ENCODE measurements around the gene NHS. TPM values are rescaled to one million over a fixed set of nuclear protein-coding genes. Genes with fewer than 3 reads are reported as not detected.
A peak's percentile ranks its signal among the peaks of the same experiment; 100 is the strongest.

NHS gene
- total and polyA plus RNA-seq, 2 of the 4 experiments (the other 2 are of a cell fraction) = 0.36 to 0.90 TPM

DNA sequence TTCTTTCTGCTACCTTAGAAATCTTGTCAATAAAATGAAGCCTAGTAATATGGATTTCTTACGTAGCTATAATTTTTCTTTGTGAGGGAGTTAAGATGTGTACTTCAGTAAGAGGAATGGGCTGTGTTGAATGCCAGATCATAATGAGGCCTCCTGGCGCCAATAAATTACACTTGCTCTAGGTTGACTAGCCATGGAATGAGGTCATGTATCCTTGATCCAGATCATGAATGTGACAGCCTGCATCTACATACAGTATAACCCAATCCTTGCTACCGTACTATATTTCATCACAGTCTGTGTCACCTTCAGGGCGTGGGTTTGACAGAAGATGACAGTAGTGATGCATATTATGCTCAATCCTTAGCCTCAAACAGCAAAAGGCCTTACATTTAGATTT lies 36.2 kb downstream of the NHS start:
- no peak for ATAC-seq (ENCODE audit: low read depth)

More for the DNA sequence above, 36.2 kb downstream of the NHS start:
- ChIA-PET POLR2A (ENCODE audit: unreplicated experiment) (no interaction called here), CTCF (no interaction called here)
- no peak overlapping the region for H2AFZ ChIP-seq (replicated peaks; ENCODE audit: low read length, poor library complexity)
- H3K9me3 ChIP-seq (ENCODE audit: control insufficient read depth, insufficient read depth, low read length) = no peaks in the 10 kb centered on the region
- dilution Hi-C loops (cut with HindIII; ENCODE audit: low sequenced_read_pairs, unreplicated experiment) (no loop called here), in situ Hi-C loops (cut with MboI; ENCODE audit: low sequenced_read_pairs) (no loop called here), intact Hi-C loops (cut with micrococcal nuclease) (no loop called here)
- peaks cover 8% of the 10 kb centered on the region for H3K27me3 ChIP-seq (ENCODE audit: control insufficient read depth, insufficient read depth, low read length)
- H3K9ac ChIP-seq (ENCODE audit: low read depth, low read length) = no peak overlapping the region
- peaks cover 12% of the 10 kb centered on the region for H3K4me1 ChIP-seq (ENCODE audit: control insufficient read depth, insufficient read depth, low read length)
- no peak overlapping the region for H3K27ac ChIP-seq (ENCODE audit: insufficient read depth, low read length)
- no peak overlapping the region for H3K4ac ChIP-seq (ENCODE audit: low read depth, low read length)
- H4K20me1 ChIP-seq (ENCODE audit: insufficient read depth, low read length) = no peaks in the 10 kb centered on the region
- no peak overlapping the region for H4K91ac ChIP-seq (ENCODE audit: insufficient read depth, low read depth, low read length)
- H3K23ac ChIP-seq (ENCODE audit: low read depth, low read length) = no peak overlapping the region
- no peak overlapping the region for H2BK20ac ChIP-seq (ENCODE audit: low read depth, low read length)
- H3K4me3 ChIP-seq (ENCODE audit: insufficient read depth, low read depth, low read length) = no peak overlapping the region
- no peaks in the 10 kb centered on the region; the same call in 1 of the 2 replicates for H3K9me1 ChIP-seq (ENCODE audit: insufficient read depth, low read length)
- no peak for TF ChIP-seq BHLHE40 (IDR thresholded peaks at IDR 0.05; ENCODE audit: low read depth, low read length)
- no peak for TF ChIP-seq MAFK (IDR thresholded peaks at IDR 0.05; ENCODE audit: low read depth, low read length)
- no peak for TF ChIP-seq RAD21 (IDR thresholded peaks at IDR 0.05; ENCODE audit: low read length)
- TF ChIP-seq FOS (IDR thresholded peaks at IDR 0.05; ENCODE audit: low read depth, low read length) = no peak
- TF ChIP-seq, protein P1, sequence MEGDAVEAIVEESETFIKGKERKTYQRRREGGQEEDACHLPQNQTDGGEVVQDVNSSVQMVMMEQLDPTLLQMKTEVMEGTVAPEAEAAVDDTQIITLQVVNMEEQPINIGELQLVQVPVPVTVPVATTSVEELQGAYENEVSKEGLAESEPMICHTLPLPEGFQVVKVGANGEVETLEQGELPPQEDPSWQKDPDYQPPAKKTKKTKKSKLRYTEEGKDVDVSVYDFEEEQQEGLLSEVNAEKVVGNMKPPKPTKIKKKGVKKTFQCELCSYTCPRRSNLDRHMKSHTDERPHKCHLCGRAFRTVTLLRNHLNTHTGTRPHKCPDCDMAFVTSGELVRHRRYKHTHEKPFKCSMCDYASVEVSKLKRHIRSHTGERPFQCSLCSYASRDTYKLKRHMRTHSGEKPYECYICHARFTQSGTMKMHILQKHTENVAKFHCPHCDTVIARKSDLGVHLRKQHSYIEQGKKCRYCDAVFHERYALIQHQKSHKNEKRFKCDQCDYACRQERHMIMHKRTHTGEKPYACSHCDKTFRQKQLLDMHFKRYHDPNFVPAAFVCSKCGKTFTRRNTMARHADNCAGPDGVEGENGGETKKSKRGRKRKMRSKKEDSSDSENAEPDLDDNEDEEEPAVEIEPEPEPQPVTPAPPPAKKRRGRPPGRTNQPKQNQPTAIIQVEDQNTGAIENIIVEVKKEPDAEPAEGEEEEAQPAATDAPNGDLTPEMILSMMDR (conservative IDR thresholded peaks at IDR 0.05; ENCODE audit: low read depth, low read length) = no peak
- TF ChIP-seq, protein P2, sequence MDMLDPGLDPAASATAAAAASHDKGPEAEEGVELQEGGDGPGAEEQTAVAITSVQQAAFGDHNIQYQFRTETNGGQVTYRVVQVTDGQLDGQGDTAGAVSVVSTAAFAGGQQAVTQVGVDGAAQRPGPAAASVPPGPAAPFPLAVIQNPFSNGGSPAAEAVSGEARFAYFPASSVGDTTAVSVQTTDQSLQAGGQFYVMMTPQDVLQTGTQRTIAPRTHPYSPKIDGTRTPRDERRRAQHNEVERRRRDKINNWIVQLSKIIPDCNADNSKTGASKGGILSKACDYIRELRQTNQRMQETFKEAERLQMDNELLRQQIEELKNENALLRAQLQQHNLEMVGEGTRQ (IDR thresholded peaks at IDR 0.05; ENCODE audit: low read depth, low read length) = no peak
- TF ChIP-seq CEBPB (IDR thresholded peaks at IDR 0.05; ENCODE audit: low read depth, low read length) = no peak
- TF ChIP-seq RCOR1 (IDR thresholded peaks at IDR 0.05; ENCODE audit: insufficient replicate concordance, low read length) = no peak
- no peak for TF ChIP-seq POLR2A (IDR thresholded peaks at IDR 0.05; ENCODE audit: low read depth, low read length)
- TF ChIP-seq, protein P3, sequence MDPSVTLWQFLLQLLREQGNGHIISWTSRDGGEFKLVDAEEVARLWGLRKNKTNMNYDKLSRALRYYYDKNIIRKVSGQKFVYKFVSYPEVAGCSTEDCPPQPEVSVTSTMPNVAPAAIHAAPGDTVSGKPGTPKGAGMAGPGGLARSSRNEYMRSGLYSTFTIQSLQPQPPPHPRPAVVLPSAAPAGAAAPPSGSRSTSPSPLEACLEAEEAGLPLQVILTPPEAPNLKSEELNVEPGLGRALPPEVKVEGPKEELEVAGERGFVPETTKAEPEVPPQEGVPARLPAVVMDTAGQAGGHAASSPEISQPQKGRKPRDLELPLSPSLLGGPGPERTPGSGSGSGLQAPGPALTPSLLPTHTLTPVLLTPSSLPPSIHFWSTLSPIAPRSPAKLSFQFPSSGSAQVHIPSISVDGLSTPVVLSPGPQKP (IDR thresholded peaks at IDR 0.05; ENCODE audit: borderline replicate concordance, low read depth, low read length) = no peak
- no peak for TF ChIP-seq MXI1 (IDR thresholded peaks at IDR 0.05; ENCODE audit: borderline replicate concordance, low read depth, low read length)
- no peak overlapping the region for H4K8ac ChIP-seq (ENCODE audit: low read depth in 2 of 2, low read length in 2 of 2)
- H3K18ac ChIP-seq (ENCODE audit: low read depth, low read length) = peak overlapping the region; percentile 61; the same call in 1 of the 2 replicates
- H2BK120ac ChIP-seq (ENCODE audit: low read depth, low read length) = no peak overlapping the region
- no peak overlapping the region for H3K56ac ChIP-seq (ENCODE audit: extremely low read depth, insufficient read depth, low read length)
- H2BK5ac ChIP-seq (ENCODE audit: low read depth, low read length, poor library complexity, severe bottlenecking) = peak overlapping the region; percentile 7
- no peak overlapping the region for H2AK5ac ChIP-seq (ENCODE audit: low read depth, low read length)
- no peak overlapping the region for H3K14ac ChIP-seq (replicated peaks; ENCODE audit: low read depth, low read length)
- no peaks in the 10 kb centered on the region; a peak in 1 of 4 replicates for H3K79me1 ChIP-seq (ENCODE audit: low read depth in 1 of 2, low read length in 2 of 2)
- no peak overlapping the region for H3K4me2 ChIP-seq (ENCODE audit: low read depth, low read length)
- no TSS peak for BruUV-seq (replicated peaks)
- no peak overlapping the region for H2BK15ac ChIP-seq (ENCODE audit: low read depth, low read length)
- H3K36me3 ChIP-seq (ENCODE audit: control insufficient read depth, insufficient read depth, low read length) = no peaks in the 10 kb centered on the region
- H2AK9ac ChIP-seq (replicated peaks; ENCODE audit: low read depth, low read length, poor library complexity) = no peak overlapping the region
- peak overlapping the region; percentile 12; the same call in 1 of the 2 replicates for H4K5ac ChIP-seq (ENCODE audit: low read depth, low read length)
- no CpG with 5 or more reads among the region's 4 CpGs for WGBS, 2 experiments (ENCODE audit: extremely low coverage in 2 of 2, insufficient read length in 1 of 2)
- no peak for DNase-seq
